ENCODE results near the gene MTHFD2L. TPM values are rescaled to one million over a fixed set of nuclear protein-coding genes. Genes with fewer than 3 reads are reported as not detected.

MTHFD2L gene
- total RNA-seq, 1 experiment from 2014 or later: 34.0 TPM

DNA sequence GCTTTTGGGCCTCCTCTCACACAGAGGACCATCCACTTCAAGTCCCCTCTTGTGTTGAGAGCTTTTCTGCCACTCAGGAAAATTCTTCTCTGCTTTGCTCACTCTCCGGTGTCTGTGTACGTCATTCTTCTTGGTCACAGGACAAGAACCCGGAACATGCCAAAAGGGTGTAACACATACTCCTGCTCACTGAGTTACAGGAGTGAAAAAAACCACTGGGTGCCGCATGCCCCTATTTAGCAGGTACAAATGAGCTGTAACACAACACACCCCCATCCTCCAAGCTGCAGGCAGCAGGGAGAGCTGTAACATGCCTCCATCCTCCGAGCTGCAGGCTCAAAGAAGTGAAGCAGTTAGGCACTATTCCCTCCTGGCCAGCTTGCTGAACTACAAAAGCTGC lies 45.9 kb upstream of the MTHFD2L start:
- peak overlapping the region; percentile 78; the same call in 1 of the 2 replicates for H3K4me2 ChIP-seq (ENCODE audit: low read length)
- no TSS peak for BruUV-seq (replicated peaks)
- no peaks in the 10 kb centered on the region for H4K20me1 ChIP-seq (ENCODE audit: low read length)
- H3K9me3 ChIP-seq (ENCODE audit: low read length): no peaks in the 10 kb centered on the region
- peaks cover 17% of the 10 kb centered on the region for H3K79me2 ChIP-seq (ENCODE audit: low read length)
- H3K27ac ChIP-seq (ENCODE audit: low read length): peak overlapping the region; percentile 96
- H3K4me1 ChIP-seq (ENCODE audit: insufficient read depth, low read length): peaks cover 92% of the 10 kb centered on the region
- intact Hi-C loops (cut with micrococcal nuclease): loop anchor here (5.0 kb wide), 1 partner anchor 55 kb away; no protein-coding TSS in a partner anchor
- no peak overlapping the region for H3K4me3 ChIP-seq (ENCODE audit: low read length)
- H3K36me3 ChIP-seq (ENCODE audit: low read depth, low read length): no peaks in the 10 kb centered on the region
- TF ChIP-seq EZH2 (IDR thresholded peaks at IDR 0.05; ENCODE audit: low read length, unreplicated experiment) (no peak), EZH2phosphoT487 (IDR thresholded peaks at IDR 0.05; ENCODE audit: borderline replicate concordance, low read length) (no peak)
- TF ChIP-seq, protein P1, sequence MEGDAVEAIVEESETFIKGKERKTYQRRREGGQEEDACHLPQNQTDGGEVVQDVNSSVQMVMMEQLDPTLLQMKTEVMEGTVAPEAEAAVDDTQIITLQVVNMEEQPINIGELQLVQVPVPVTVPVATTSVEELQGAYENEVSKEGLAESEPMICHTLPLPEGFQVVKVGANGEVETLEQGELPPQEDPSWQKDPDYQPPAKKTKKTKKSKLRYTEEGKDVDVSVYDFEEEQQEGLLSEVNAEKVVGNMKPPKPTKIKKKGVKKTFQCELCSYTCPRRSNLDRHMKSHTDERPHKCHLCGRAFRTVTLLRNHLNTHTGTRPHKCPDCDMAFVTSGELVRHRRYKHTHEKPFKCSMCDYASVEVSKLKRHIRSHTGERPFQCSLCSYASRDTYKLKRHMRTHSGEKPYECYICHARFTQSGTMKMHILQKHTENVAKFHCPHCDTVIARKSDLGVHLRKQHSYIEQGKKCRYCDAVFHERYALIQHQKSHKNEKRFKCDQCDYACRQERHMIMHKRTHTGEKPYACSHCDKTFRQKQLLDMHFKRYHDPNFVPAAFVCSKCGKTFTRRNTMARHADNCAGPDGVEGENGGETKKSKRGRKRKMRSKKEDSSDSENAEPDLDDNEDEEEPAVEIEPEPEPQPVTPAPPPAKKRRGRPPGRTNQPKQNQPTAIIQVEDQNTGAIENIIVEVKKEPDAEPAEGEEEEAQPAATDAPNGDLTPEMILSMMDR (conservative IDR thresholded peaks at IDR 0.05; ENCODE audit: low read depth, low read length): no peak
- no peaks in the 10 kb centered on the region for H3K27me3 ChIP-seq (ENCODE audit: low read length)
- H3K9me2 ChIP-seq (replicated peaks; ENCODE audit: low read length): no peaks in the 10 kb centered on the region
- H3F3A ChIP-seq (ENCODE audit: low read length, unreplicated experiment): peaks cover 31% of the 10 kb centered on the region
- no peak for DNase-seq
- CTCF ChIA-PET: no interaction called here
- POLR2A ChIA-PET (ENCODE audit: unreplicated experiment): interaction anchor here (0.6 kb wide), 1 partner anchor 398 kb away, joined by 4 read pairs; no protein-coding TSS in a partner anchor
- peak overlapping the region; percentile 85; the same call in 1 of the 2 replicates for H3K9ac ChIP-seq (ENCODE audit: low read length)
- H2AFZ ChIP-seq (ENCODE audit: low read length): no peak overlapping the region
- ATAC-seq: no peak

DNA sequence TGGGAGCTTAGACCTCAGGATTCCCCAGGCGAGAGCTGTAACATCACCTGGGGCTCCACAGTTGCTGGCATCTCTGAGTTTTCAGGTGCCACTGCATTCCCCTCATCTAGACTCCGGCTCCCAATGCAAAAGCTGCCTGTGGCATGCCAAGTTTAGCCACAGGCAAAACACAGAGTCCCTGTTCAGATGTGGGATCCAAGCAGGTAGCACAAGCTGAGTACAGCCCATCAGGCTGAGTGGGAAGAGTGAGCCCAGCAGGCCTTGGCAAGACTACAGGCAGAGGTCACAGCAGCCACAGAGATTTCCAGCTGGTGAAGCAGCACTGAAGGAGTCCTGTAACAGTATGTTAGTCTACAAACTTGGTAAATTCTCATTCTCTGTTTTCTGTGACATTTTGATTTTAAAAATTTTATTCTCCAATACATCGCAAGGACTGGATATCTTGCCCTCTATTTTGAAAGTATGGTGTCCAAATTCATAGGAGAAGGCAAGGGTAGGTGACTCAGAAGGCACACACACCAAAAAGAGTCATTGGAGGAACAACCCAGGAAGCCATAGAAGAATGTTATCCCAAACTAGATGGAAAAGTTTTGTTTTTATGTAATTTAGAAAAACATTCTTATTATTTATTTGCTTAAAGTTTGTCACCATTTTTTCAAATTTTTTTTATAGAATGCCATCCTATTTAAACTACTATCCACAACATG lies 45.4 kb upstream of the MTHFD2L start:
- Histone ChIP-seq H3K9me3 (ENCODE audit: low read length) (no peaks in the 10 kb centered on the region), H3K79me2 (ENCODE audit: low read length) (peaks cover 17% of the 10 kb centered on the region), H3K36me3 (ENCODE audit: low read depth, low read length) (no peaks in the 10 kb centered on the region), H3K4me1 (ENCODE audit: insufficient read depth, low read length) (peaks cover 96% of the 10 kb centered on the region), H3K4me2 (ENCODE audit: low read length) (0 out of 2 replicates have a peak overlapping the region, but pooled peaks have one; percentile 3), H4K20me1 (ENCODE audit: low read length) (no peaks in the 10 kb centered on the region), H3K9ac (ENCODE audit: low read length) (peak overlapping the region; percentile 85; the same call in 1 of the 2 replicates), H3K4me3 (ENCODE audit: low read length) (no peak overlapping the region), H3F3A (ENCODE audit: low read length, unreplicated experiment) (peaks cover 31% of the 10 kb centered on the region), H3K27ac (ENCODE audit: low read length) (peak overlapping the region; percentile 96), H2AFZ (ENCODE audit: low read length) (no peak overlapping the region), H3K9me2 (replicated peaks; ENCODE audit: low read length) (no peaks in the 10 kb centered on the region), H3K27me3 (ENCODE audit: low read length) (no peaks in the 10 kb centered on the region)
- BruUV-seq (replicated peaks): no TSS peak
- ChIA-PET POLR2A (ENCODE audit: unreplicated experiment) (no interaction called here), CTCF (no interaction called here)
- ATAC-seq (no peak), DNase-seq (peak; percentile 56)
- TF ChIP-seq EZH2phosphoT487 (IDR thresholded peaks at IDR 0.05; ENCODE audit: borderline replicate concordance, low read length) (no peak), EZH2 (IDR thresholded peaks at IDR 0.05; ENCODE audit: low read length, unreplicated experiment) (no peak)
- TF ChIP-seq, protein P1 (conservative IDR thresholded peaks at IDR 0.05; ENCODE audit: low read depth, low read length): no peak
- intact Hi-C loops (cut with micrococcal nuclease): loop anchor here (5.0 kb wide), 1 partner anchor 55 kb away; no protein-coding TSS in a partner anchor

DNA sequence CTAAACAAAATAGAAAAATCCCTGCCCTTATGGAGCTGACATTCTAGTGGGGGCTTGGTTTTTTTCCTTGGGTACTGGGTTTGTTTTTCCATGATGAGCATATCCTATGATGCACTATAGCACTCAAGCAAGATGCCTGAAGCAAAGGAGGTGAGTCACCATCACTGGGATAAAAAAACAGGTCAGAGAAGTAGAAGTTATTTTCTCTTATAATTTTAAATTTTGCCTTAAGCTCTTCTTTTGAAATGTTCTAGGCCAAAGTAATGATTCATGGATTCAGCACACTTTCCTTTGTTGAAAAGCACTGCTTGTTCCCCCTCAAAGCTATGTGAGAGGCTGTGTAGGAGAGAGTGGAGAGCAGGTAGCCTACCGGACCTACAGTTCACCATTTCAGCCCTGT lies 43.7 kb upstream of the MTHFD2L start:
- DNase-seq: peak; percentile 96
- POLR2A ChIA-PET (ENCODE audit: unreplicated experiment): interaction anchor here (0.7 kb wide), 1 partner anchor 15 kb away, joined by 5 read pairs; the partner anchor contains the start of gene CXCL2
- intact Hi-C loops (cut with micrococcal nuclease): loop anchor here (5.0 kb wide), 1 partner anchor 57 kb away; no protein-coding TSS in a partner anchor
- Histone ChIP-seq H3K27me3 (ENCODE audit: low read length) (no peaks in the 10 kb centered on the region), H3F3A (ENCODE audit: low read length, unreplicated experiment) (peaks cover 19% of the 10 kb centered on the region), H3K4me3 (ENCODE audit: low read length) (peak overlapping the region; percentile 17), H3K4me1 (ENCODE audit: insufficient read depth, low read length) (peaks cover 87% of the 10 kb centered on the region), H3K36me3 (ENCODE audit: low read depth, low read length) (no peaks in the 10 kb centered on the region), H3K9me2 (replicated peaks; ENCODE audit: low read length) (no peaks in the 10 kb centered on the region), H3K9ac (ENCODE audit: low read length) (peak overlapping the region; percentile 70), H2AFZ (ENCODE audit: low read length) (0 out of 2 replicates have a peak overlapping the region, but pooled peaks have one; percentile 7), H4K20me1 (ENCODE audit: low read length) (no peaks in the 10 kb centered on the region), H3K79me2 (ENCODE audit: low read length) (peaks cover 17% of the 10 kb centered on the region), H3K9me3 (ENCODE audit: low read length) (no peaks in the 10 kb centered on the region), H3K4me2 (ENCODE audit: low read length) (peak overlapping the region; percentile 56), H3K27ac (ENCODE audit: low read length) (peak overlapping the region; percentile 96)
- CTCF ChIA-PET: no interaction called here
- TF ChIP-seq EZH2phosphoT487 (IDR thresholded peaks at IDR 0.05; ENCODE audit: borderline replicate concordance, low read length) (no peak), EZH2 (IDR thresholded peaks at IDR 0.05; ENCODE audit: low read length, unreplicated experiment) (no peak)
- TF ChIP-seq, protein P1 (conservative IDR thresholded peaks at IDR 0.05; ENCODE audit: low read depth, low read length): no peak
- peak; percentile 33 for ATAC-seq
- BruUV-seq (replicated peaks): no TSS peak

All from PC-3 (cell line).